K562 (cell line): ENCODE data around the gene COG2. TPM values are rescaled to one million over a fixed set of nuclear protein-coding genes. Genes with fewer than 3 reads are reported as not detected.

Source experiments
- ARHGAP35 ChIP-seq: fragments of 450-650 bp; IDR thresholded peaks from 2 replicates; pipeline ENCODE4 v1.6.1; 2018; ENCODE audit not compliant: partially characterized antibody
- BHLHE40 ChIP-seq: IDR thresholded peaks from 2 replicates; pipeline ENCODE4 v1.6.1; 2011; ENCODE audit warnings: low read length, improper control_type of control experiment
- CBX5 ChIP-seq: IDR thresholded peaks from 2 replicates; pipeline ENCODE4 v1.6.1; 2014; ENCODE audit warnings: low read depth, borderline replicate concordance
- ELF2 ChIP-seq: fragments of 250-450 bp; sonication (Bioruptor Pico); IDR thresholded peaks from 2 replicates; pipeline ENCODE4 v1.5.0; 2021; ENCODE audit warnings: mild to moderate bottlenecking
- EP400 ChIP-seq: fragments of 450-650 bp; IDR thresholded peaks from 2 replicates; pipeline ENCODE4 v1.6.1; 2017; ENCODE audit warnings: antibody characterized with exemption, mild to moderate bottlenecking, moderate library complexity
- FOXK2 ChIP-seq, 2 experiments: fragments of 450-650 bp; IDR thresholded peaks in 1 of 2; conservative IDR thresholded peaks in 1 of 2; 2 replicates each; pipeline ENCODE4 v1.6.1; 2016; ENCODE audit warnings: low read depth in 2 of 2, mild to moderate bottlenecking in 1 of 2
- FUS ChIP-seq: fragments of 200-400 bp; formaldehyde crosslinking; optimal IDR thresholded peaks from 2 replicates; pipeline ENCODE3; 2017; ENCODE audit warnings: low read depth, low read length
- GABPB1 ChIP-seq: sonication (generic); formaldehyde crosslinking; IDR thresholded peaks from 2 replicates; pipeline ENCODE4 v1.8.0; 2022; ENCODE audit warnings: mild to moderate bottlenecking, missing genetic modification reagents
- MECOM ChIP-seq: fragments of 250-450 bp; sonication (Bioruptor Pico); IDR thresholded peaks from 2 replicates; pipeline ENCODE4 v1.8.0; 2022; ENCODE audit warnings: inconsistent platforms
- NR4A1 ChIP-seq, 2 experiments: fragments of 250-450 bp in 1 of 2; fragments of 450-650 bp in 1 of 2; sonication (Bioruptor Pico) in 1 of 2; IDR thresholded peaks; 2 replicates each; pipeline versions ENCODE4 v1.4.0 to v1.6.1; 2016 to 2020; ENCODE audit warnings: mild to moderate bottlenecking in 2 of 2, missing compliant biosample characterization in 1 of 2, missing genetic modification characterization in 1 of 2, moderate library complexity in 1 of 2
- POLR2G ChIP-seq: fragments of 200-400 bp; formaldehyde crosslinking; IDR thresholded peaks from 2 replicates; pipeline ENCODE4 v1.6.1; 2017; ENCODE audit warnings: low read depth, mild to moderate bottlenecking, antibody characterized with exemption, low read length, moderate library complexity
- RBBP5 ChIP-seq: fragments of 200-600 bp; sonication (generic); IDR thresholded peaks from 2 replicates; pipeline ENCODE4 v1.6.1; 2012; ENCODE audit warnings: borderline replicate concordance, mild to moderate bottlenecking, low read length, control low read depth, inconsistent platforms; ENCODE audit not compliant: insufficient read depth, poor library complexity, severe bottlenecking
- RNF2 ChIP-seq: sonication (generic); IDR thresholded peaks from 2 replicates; pipeline ENCODE4 v1.6.1; 2016
- SAP30 ChIP-seq: fragments of 200-600 bp; sonication (generic); IDR thresholded peaks from 2 replicates; pipeline ENCODE4 v1.6.1; 2012; ENCODE audit warnings: borderline replicate concordance, low read depth, mild to moderate bottlenecking, moderate library complexity, low read length, control low read depth, inconsistent platforms; ENCODE audit not compliant: insufficient read depth, poor library complexity, severe bottlenecking
- SNRNP70 ChIP-seq: fragments of 200-400 bp; formaldehyde crosslinking; optimal IDR thresholded peaks from 2 replicates; pipeline ENCODE3; 2017; ENCODE audit warnings: low read depth, low read length
- SP1 ChIP-seq: sonication (generic); formaldehyde crosslinking; IDR thresholded peaks from 2 replicates; pipeline ENCODE4 v1.8.1; 2022; ENCODE audit warnings: mild to moderate bottlenecking, missing genetic modification reagents
- STAT5B ChIP-seq: fragments of 250-450 bp; sonication (Bioruptor Pico); IDR thresholded peaks from 2 replicates; pipeline ENCODE4 v1.8.0; 2021; ENCODE audit warnings: mild to moderate bottlenecking, inconsistent platforms
- ZNF133 ChIP-seq: fragments of 250-450 bp; sonication (Bioruptor Pico); IDR thresholded peaks from 2 replicates; pipeline ENCODE4 v1.4.0; 2020; ENCODE audit warnings: mild to moderate bottlenecking
- polyA plus RNA-seq, 8 experiments: library from polyadenylated mRNA; depleted of rRNA in 4 of 8; stranded (reverse) in 5 of 8; unstranded in 3 of 8; fragments of >200 nt; fragmentation: Nextera tagmentation in 2 of 8; fragmentation: Illumina TruSeq in 1 of 8; extraction: Ambion mirVana in 2 of 8; extraction: Trizol in 1 of 8; gene quantifications; 2 replicates each; pipeline versions ENCODE4 v1.2.1 to v1.2.3, GENCODE V29; 2011 to 2014; ENCODE audit warnings: inconsistent platforms in 1 of 8, missing spikeins in 1 of 8
- total RNA-seq, 7 experiments: library from RNA; depleted of rRNA in 6 of 7; stranded (reverse); fragments of >200 nt in 6 of 7; fragmentation: Illumina TruSeq in 2 of 7; extraction: Trizol in 2 of 7; gene quantifications; 2 replicates each; pipeline versions ENCODE4 v1.2.1 to v1.2.3, GENCODE V29; 2011 to 2021; ENCODE audit warnings: low replicate concordance in 1 of 7
- TF ChIP-seq, protein P1 (sequence below): fragments of 200-800 bp; sonication (Bioruptor generic); IDR thresholded peaks from 2 replicates; pipeline ENCODE4 v1.6.1; 2017; ENCODE audit warnings: missing genetic modification characterization, missing compliant biosample characterization
- TF ChIP-seq, protein P2 (sequence below): fragments of 150-350 bp; conservative IDR thresholded peaks from 2 replicates; pipeline ENCODE4 v1.6.1; 2014; ENCODE audit warnings: low read length
- TF ChIP-seq, protein P3 (sequence below): sonication (generic); formaldehyde crosslinking; IDR thresholded peaks from 2 replicates; pipeline ENCODE4 v1.4.0; 2020; ENCODE audit warnings: mild to moderate bottlenecking, missing genetic modification reagents

Gene COG2
- total and polyA plus RNA-seq, 9 of the 15 experiments (the other 6 are each of a cell fraction or from before 2014, with no cell fraction given): 22.0 to 51.7 (median 33.3) TPM

DNA sequence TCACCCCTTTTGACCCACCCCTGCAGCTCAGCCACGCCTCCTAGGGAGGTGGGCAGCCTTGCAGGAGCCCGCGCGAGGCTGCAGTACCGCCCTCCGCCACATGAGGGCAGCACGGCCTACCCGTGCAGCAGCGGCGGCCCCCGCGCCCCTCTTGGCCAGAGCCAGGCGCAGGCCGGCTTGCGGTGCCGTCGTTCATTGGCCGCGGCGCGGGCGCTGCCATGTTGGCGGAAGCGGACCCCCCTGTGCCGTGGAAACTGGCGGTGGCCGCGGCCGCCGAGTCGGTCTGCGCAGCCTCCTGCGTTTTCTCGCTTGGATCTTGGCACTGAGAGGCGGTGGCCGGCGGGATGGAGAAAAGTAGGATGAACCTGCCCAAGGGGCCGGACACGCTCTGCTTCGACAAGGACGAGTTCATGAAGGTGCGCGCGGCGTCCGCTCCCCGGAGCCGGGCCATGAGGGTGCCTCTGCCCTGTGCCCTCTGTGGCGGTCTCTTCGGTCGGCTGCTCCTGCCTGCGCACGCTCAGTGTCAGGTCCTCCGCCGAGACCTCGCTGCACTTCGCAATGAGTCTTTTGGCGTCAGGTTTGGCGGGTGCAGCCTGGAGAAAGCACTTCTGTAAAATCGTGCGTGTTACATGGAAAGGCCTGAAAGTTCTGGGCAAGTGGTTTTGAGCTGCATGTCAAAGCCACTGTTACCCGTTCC lies at the start of gene COG2 (continued):
- TF ChIP-seq SP1 (CRISPR knock-in tag): peak; percentile 98
- no peak for TF ChIP-seq NR4A1 (CRISPR knock-in tag; IDR thresholded peaks at IDR 0.05)
- peak; percentile 28; the same call in 1 of the 2 replicates for TF ChIP-seq NR4A1 (tag; IDR thresholded peaks at IDR 0.05)
- no peak for TF ChIP-seq CBX5
- TF ChIP-seq ZNF133 (CRISPR knock-in tag): no peak
- no peak for TF ChIP-seq SNRNP70
- TF ChIP-seq, protein P1, sequence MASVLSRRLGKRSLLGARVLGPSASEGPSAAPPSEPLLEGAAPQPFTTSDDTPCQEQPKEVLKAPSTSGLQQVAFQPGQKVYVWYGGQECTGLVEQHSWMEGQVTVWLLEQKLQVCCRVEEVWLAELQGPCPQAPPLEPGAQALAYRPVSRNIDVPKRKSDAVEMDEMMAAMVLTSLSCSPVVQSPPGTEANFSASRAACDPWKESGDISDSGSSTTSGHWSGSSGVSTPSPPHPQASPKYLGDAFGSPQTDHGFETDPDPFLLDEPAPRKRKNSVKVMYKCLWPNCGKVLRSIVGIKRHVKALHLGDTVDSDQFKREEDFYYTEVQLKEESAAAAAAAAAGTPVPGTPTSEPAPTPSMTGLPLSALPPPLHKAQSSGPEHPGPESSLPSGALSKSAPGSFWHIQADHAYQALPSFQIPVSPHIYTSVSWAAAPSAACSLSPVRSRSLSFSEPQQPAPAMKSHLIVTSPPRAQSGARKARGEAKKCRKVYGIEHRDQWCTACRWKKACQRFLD: peak; percentile 92
- TF ChIP-seq SAP30: peak; percentile 82
- TF ChIP-seq POLR2G: peak; percentile 98
- TF ChIP-seq EP400: peak; percentile 95
- TF ChIP-seq ELF2 (CRISPR knock-in tag): peak; percentile 96
- TF ChIP-seq BHLHE40: peak; percentile 43; the same call in 1 of the 2 replicates
- TF ChIP-seq RNF2: peak; percentile 68; the same call in 1 of the 2 replicates
- TF ChIP-seq, protein P2, sequence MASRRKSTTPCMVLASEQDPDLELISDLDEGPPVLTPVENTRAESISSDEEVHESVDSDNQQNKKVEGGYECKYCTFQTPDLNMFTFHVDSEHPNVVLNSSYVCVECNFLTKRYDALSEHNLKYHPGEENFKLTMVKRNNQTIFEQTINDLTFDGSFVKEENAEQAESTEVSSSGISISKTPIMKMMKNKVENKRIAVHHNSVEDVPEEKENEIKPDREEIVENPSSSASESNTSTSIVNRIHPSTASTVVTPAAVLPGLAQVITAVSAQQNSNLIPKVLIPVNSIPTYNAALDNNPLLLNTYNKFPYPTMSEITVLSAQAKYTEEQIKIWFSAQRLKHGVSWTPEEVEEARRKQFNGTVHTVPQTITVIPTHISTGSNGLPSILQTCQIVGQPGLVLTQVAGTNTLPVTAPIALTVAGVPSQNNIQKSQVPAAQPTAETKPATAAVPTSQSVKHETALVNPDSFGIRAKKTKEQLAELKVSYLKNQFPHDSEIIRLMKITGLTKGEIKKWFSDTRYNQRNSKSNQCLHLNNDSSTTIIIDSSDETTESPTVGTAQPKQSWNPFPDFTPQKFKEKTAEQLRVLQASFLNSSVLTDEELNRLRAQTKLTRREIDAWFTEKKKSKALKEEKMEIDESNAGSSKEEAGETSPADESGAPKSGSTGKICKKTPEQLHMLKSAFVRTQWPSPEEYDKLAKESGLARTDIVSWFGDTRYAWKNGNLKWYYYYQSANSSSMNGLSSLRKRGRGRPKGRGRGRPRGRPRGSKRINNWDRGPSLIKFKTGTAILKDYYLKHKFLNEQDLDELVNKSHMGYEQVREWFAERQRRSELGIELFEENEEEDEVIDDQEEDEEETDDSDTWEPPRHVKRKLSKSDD: peak; percentile 45; the same call in 1 of the 2 replicates
- peak; percentile 90 for TF ChIP-seq GABPB1 (CRISPR knock-in tag)
- peak; percentile 98 for TF ChIP-seq RBBP5
- no peak for TF ChIP-seq ARHGAP35
- no peak for TF ChIP-seq MECOM
- TF ChIP-seq FUS: peak; percentile 53
- TF ChIP-seq, protein P3, sequence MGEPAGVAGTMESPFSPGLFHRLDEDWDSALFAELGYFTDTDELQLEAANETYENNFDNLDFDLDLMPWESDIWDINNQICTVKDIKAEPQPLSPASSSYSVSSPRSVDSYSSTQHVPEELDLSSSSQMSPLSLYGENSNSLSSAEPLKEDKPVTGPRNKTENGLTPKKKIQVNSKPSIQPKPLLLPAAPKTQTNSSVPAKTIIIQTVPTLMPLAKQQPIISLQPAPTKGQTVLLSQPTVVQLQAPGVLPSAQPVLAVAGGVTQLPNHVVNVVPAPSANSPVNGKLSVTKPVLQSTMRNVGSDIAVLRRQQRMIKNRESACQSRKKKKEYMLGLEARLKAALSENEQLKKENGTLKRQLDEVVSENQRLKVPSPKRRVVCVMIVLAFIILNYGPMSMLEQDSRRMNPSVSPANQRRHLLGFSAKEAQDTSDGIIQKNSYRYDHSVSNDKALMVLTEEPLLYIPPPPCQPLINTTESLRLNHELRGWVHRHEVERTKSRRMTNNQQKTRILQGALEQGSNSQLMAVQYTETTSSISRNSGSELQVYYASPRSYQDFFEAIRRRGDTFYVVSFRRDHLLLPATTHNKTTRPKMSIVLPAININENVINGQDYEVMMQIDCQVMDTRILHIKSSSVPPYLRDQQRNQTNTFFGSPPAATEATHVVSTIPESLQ: peak; percentile 89
- TF ChIP-seq STAT5B (CRISPR knock-in tag): no peak
- peak; percentile 92 to 94 for TF ChIP-seq FOXK2 (conservative IDR thresholded peaks at IDR 0.05 in 1 of 2, IDR thresholded peaks at IDR 0.05 in 1 of 2; ENCODE audit: low read depth in 2 of 2)
